ENCODE measurements around the gene KANK4. TPM values are rescaled to one million over a fixed set of nuclear protein-coding genes. Genes with fewer than 3 reads are reported as not detected.
"Not testable (repeated sequence)": the region's sequence is repeated elsewhere in the genome, so short reads cannot be mapped to it uniquely, and the experiment has no call there.

KANK4 gene
- total RNA-seq, 1 donor from 2014 or later, result not detected

- intact Hi-C loops (cut with micrococcal nuclease), result no loop called here
Measured at GRCh38 chr1:62274496-62275485, 44.4 kb downstream of the KANK4 start.

DNA sequence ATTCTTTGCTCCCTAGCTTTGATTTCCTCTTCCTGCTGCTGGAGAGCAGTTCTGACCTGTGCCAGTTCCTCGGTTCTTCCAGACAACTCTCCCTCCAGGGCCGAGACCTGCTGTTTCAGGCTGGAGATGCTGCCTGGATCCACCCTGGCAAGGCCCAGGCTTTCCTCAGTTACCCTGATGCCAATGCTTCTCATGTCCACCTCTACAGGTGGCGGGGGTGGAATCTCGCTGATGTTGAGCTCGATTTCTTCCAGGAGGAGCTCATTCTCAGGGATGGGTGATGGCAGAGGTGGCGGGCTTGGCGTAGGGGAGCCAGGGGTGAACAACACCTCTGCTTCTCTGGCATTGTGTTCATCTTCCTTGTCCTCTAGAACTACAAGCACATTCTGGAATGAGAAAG is 45.3 kb downstream of the KANK4 start:
- intact Hi-C loops (cut with micrococcal nuclease), result no loop called here

DNA sequence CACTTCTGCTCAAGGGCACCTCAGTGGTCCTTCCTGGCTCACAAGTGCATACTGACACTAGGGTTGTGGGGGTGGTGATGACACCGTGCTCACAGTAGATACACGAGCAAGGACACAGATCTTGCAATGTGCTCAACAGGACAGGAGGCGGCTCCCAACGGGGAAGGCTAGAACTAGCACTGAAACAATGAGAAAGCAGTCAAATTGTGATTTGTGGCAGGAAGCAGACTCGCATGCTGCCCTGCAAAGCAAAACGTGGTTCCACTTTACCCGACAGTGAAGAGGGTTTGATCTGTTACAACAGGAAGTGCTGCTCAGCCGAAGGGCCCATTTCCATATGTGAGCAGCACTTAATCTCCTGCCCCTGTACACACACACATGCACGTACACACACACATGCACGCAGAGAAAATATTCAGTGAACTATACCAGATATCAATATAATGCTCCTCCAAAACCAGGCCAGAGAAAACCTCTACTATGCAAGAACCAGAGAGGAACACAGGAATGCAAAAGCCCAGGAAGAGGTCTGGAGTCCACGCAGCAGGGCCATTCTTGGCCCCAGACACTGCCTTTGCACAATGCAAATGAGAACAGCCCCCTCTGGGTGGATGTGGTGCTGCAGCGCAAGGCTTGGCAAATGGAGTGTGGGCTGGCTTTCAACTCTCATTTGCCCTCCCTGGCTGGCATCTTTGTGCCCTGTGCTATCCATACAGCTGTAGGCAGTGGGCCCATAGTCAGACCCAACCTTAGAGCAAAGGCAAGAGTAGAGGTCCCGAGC is 47.1 kb downstream of the KANK4 start:
- intact Hi-C loops (cut with micrococcal nuclease), result loop anchor here (1.0 kb wide), 4 partner anchors 97 to 475 kb away; no protein-coding TSS in a partner anchor

DNA sequence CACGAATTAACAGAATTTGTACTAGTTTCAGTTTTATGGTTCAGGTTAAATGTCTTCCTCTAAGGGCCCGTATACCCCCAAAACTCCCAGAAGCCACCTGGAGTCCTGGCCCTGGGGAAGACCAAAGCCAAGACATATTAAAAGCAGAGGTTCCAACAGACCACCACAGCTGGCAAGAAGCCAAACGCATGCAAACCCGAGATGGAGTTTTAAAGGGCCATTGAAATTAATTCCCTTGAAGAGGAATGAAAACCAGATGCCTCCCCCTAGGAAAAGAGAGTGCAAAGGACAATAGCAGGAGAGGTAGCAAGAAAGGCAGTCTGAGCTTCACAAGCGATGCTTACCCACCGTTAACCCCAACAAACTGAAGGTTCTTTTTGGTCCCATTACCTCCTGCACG is 48.1 kb downstream of the KANK4 start:
- intact Hi-C loops (cut with micrococcal nuclease), result no loop called here

GRCh38 chr1:62269851-62270495 is 49.3 kb downstream of the KANK4 start:
- intact Hi-C loops (cut with micrococcal nuclease), result no loop called here

DNA sequence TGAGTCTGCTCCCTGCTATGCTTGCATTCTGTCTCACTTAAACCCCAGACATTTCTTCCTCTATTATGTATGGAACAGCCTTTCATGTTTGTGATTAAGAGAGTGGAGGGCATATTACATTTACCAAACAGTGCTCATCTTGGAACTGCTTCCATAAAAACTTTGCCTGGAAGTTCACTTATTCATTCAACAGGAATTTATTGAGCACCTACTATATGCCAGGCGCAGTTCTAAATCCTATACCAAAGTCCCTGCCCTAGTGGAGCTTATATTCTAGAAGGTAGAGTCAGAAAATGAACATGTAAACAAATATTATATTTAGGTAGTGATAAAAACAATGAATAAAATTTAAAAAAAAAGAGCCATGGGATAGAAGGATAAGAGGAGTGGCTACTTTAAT is 49.8 kb downstream of the KANK4 start:
- intact Hi-C loops (cut with micrococcal nuclease), result no loop called here

GRCh38 chr1:62268315-62268714 is 50.9 kb downstream of the KANK4 start:
- intact Hi-C loops (cut with micrococcal nuclease), result no loop called here

DNA sequence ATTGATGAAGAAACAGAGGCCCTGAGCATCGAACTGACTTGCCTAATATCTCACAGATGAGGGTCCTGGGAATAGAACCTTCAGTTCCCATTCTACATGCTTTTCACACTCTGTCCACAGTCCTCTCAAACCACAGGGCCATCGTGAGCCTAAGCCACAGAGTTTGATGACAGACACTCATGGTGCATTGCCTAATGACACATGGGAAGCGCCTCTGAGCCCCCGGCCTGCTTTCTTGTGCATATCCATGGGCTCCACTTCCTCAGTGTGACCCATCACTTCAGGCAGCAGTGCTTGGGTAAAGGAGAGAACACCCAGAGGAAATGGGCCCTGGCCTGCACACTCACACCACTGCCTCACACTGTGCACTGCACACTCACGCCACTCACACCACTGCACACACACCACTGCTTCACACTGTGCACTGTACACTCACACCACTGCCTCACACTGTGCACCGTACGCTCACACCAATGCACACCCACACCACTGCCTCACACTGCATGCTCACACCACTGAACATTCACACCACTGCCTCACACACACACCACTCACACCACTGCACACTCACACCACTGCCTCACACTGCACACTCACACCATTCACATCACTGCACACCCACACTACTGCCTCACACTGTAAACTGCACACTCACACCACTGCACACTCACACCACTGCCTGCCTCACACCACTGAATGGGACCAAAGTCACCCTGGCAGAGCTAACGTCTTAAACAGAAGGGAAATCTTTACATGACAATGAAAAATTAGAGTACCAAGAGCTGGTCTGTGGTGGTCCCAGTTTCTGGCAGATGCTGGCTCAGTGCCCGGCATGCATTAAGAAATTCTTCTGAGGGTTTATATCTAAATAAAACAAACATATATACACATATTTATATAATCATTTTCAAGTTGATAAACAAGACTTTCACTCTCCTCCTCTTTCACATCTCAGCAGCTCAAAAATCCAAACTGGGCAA is 53.0 kb downstream of the KANK4 start:
- intact Hi-C loops (cut with micrococcal nuclease), result no loop called here

GRCh38 chr1:62263814-62264353 is 55.4 kb downstream of the KANK4 start:
- intact Hi-C loops (cut with micrococcal nuclease), result no loop called here

DNA sequence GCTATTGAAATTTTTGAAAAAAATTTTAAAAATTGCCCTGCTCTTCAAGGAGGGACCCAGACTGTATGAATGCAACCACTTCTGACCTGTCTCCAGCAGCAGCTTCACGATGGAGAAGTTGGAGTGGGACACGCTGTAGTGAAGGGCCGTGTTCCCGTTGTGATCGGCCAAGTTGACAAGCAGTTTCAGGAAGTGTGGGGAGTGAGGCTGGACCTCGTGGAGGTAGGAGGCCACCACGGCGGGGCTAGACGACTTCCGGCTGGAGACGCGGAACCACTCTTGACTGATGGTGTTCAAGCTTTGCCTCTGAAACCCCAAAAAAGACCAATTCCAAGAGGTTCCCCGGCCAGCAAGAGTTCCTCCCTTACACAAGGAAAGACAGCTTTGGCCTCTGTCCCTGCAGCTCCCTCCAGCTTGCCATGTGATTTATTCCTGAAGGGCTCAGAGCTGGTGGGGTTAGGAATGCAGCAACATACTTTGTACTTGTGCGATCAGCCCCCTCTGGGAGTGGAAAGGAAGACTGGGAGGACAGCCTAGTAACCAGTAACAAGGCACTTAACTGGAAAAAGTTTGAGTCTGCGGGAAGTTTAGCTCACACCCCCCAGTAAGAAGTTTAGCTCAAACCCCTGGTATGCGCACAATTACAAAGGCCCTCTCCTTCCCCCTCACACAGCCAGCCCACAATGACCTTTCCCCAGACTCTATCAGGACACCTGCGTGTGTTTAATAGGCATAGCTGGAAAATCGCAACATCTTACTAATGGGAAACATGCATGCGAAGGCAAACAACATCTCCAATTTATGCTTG is 56.0 kb downstream of the KANK4 start:
- intact Hi-C loops (cut with micrococcal nuclease), result no loop called here

- intact Hi-C loops (cut with micrococcal nuclease), result no loop called here
Measured at GRCh38 chr1:62260688-62261087, 58.5 kb downstream of the KANK4 start.

GRCh38 chr1:62259551-62259950 is 59.7 kb downstream of the KANK4 start:
- intact Hi-C loops (cut with micrococcal nuclease), result no loop called here

- intact Hi-C loops (cut with micrococcal nuclease), result no loop called here
Measured at GRCh38 chr1:62250126-62250726, 69.0 kb downstream of the KANK4 start.

- intact Hi-C loops (cut with micrococcal nuclease), result no loop called here
Measured at GRCh38 chr1:62247391-62248168, 71.7 kb downstream of the KANK4 start.

- intact Hi-C loops (cut with micrococcal nuclease), result no loop called here
Measured at GRCh38 chr1:62245201-62245600, 74.0 kb downstream of the KANK4 start.

DNA sequence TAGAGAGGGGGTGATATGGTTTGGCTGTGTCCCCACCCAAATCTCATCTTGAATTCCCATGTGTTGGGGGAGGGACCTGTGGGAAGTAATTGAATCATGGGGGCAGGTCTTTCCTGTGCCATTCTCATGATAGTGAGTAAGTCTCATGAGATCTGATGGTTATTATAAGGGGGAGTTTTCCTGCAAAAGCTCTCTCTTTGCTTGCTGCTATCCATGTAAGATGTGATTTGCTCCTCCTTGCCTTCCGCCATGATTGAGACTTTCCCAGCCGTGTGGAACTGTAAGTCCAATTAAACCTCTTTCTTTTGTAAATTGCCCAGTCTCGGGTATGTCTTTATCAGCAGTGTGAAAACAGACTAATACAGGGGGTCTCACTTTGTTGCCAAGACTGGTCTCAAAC is 74.9 kb downstream of the KANK4 start:
- intact Hi-C loops (cut with micrococcal nuclease), result not testable (repeated sequence)

- intact Hi-C loops (cut with micrococcal nuclease), result no loop called here
Measured at GRCh38 chr1:62241371-62242131, 77.7 kb downstream of the KANK4 start.

All from T-helper 1 cell treated with Interleukin-12 subunit alpha and Interleukin-12 subunit beta and Interleukin-4 antibody, amounts not matched to agents 30 ng/mL and 1 ng/mL, for 36 hours (primary cell).